Head of caudate nucleus (tissue), 42 donors: ENCODE results near the gene GMPS.
A peak's percentile ranks its signal among the peaks of the same experiment; 100 is the strongest.
"Not testable (repeated sequence)": the region's sequence is repeated elsewhere in the genome, so short reads cannot be mapped to it uniquely, and the experiment has no call there.

Source experiments
- DNase-seq, 42 donors: peaks; one replicate each; pipeline versions ENCODE4 v3.0.0 to v3.0.0-alpha.2; 2020 to 2021; ENCODE audit warnings: mixed read lengths in 7 of 42
- intact Hi-C: fragments of 100-400 bp; cut with DNase I; formaldehyde crosslinking; loops from one replicate; pipeline ENCODE4 v1.15.0; 2022

Gene GMPS

DNA sequence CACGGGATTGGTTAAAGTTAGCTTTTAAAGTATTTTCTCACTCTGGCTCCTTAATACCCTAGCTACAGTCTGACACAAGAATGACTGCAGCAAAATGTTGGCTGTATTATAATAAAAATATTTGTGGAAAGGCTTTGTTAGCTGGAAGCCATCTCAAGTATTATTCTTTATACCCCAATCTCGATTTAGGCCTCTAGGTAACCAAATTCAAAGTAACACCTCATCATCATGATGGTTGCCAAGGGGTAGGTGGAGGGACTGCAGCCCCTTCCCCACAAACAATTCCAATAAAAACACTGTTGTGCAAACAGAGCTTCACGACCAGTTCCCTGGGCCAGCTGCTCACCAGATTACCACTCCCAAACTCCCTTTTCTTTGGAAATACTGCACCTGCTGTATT lies 759 bp upstream of the GMPS start:
- no peak for DNase-seq
- intact Hi-C loops, result loop anchor here (2.0 to 10.0 kb wide), 3 partner anchors 15 to 1545 kb away; partner anchors contain the start of genes DHX36 and SLC33A1

DNA sequence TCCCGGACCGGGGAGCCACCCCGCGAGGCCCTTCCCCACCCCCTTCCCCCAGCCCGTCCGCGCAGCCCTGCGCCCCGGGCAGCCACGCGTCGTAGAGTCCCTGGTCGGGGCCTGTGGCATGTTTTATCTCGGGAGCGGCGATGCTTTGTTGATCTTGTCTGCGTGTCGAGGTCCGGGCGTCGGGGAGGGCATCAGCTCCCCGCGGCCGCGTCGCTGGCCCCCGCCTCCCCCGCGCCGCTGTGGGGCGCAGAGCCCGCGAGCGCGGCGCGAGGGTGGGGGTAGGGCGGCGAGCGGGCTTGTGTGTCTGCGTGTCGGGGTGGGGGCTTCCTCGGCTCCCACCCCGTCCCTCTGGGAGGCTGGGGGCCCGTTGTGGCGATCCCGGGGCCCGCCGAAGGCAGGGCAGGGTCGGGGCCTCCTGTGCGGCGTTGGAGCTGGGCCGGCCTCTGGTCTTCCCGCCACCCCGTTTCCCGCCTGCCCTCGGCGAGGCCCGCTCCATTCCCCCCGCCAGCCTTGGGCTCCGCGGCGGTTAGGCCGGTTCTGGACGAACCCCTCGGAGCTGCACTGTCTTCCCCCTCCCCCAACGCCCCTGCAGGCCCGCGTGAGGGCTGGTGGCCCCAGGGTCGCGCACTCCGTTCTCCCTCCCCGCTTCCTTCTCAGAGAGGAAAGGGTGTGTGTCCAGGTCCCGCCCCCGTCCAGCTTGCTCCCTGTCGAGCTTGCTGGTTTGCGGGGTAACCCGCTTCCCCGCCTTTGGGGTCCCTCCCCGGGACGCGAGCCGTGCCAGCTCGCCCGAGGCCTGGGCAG lies 695 bp downstream of the GMPS start:
- intact Hi-C loops, result loop anchor here (2.0 to 10.0 kb wide), 2 partner anchors 16 to 1546 kb away; partner anchors contain the start of genes DHX36 and SLC33A1

DNA sequence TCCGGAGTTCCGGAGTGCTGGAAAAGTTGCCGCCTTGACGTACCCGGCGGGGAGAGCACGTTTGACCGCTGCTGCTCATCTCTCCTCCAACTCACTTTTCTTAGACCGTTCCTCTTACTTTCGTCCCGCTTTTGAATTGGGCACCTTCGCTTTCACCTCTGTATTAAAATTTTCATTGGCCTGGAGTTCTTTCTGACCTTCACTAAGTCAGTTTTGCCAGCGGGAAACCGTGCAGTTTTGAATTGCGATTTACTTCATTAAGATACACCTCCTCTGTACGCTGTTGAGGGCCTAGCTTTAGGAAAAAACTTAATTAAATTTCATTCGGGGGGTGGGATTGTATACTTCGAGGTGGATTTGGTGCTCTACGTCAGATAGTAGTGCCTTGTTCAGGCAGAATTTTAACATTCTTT lies 1.3 kb downstream of the GMPS start:
- intact Hi-C loops, result loop anchor here (2.0 to 10.0 kb wide), 2 partner anchors 17 to 1547 kb away; partner anchors contain the start of genes DHX36 and SLC33A1
- no peak for DNase-seq

More for the DNA sequence above, 695 bp downstream of the GMPS start:
- DNase-seq, result peak in 40 of 42 donors; percentile 24 to 75 (median 50)

DNA sequence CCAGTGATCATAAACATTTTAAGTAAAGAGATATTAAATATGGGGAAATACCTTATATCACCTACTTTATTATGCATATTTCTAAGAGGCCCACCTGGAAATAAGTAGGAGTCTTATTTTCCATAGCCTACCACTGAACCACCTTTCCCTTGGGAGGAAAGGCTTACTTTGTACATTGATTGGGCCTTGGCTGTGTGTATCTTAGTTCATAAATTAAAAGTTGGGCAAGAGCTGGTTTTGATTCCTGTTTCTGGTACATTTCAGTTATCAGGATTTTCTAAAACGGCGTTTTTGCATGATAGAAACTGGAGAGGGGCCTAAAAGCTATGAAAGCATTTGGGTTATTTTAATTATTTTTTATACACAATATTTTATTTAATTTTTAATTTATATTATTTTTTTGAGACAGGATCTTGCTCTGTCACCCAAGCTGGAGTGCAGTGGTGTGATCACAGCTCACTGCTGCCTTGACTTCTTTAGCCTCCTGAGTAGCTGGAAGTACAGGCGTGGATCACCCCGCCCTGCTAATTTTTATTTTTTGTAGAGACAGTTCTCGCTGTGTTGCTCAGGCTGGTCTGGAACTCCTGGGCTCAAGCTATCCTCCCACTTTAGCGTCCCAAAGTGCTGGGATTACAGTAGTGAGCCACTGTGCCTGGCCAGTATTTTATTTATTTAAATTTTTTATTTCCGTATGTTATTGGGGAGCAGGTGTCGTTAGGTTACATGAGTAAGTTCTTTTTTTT lies 2.6 kb downstream of the GMPS start:
- no peak for DNase-seq
- intact Hi-C loops, result loop anchor here (10.0 kb wide), 1 partner anchor 1548 kb away; the partner anchor contains the start of gene DHX36

DNA sequence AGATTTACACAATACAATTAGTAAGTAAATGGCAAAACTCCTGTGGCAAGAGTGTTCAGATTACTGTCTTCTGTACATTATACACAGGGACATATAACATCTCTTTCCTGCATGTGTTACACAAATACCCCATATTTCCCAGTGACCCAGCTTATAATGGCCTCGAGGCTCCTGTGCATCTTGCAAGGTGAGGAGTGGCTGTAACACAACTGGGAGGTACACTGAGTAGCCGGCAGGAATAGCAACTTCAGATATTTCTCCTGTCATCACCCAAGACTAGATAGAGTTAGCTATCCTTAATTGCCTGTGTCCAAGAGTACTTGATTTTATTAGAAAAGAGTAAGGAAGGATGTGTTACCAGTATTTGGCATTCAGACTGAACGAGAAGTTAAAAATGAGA lies 5.6 kb downstream of the GMPS start:
- intact Hi-C loops, result loop anchor here (10.0 kb wide), 1 partner anchor 1551 kb away; the partner anchor contains the start of gene DHX36
- DNase-seq, result no peak

DNA sequence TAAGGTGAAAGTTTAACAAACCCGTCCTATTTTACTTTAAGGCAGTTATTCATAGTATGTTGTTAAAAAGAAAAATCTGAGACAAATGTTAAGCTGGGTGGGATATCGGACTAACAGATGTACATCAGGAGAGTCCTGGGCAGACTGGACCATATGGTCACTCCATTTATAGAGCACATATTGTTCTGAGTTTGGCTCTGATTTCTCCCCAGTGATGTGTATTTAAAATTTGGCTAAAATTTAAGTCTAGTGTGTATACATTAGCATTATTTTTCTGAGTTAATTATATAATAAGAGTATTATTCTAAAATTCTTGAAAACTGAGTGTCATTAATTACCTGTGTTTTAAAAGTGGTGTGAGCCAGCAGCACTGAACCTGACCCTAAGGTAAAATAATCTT lies 6.1 kb downstream of the GMPS start:
- intact Hi-C loops, result loop anchor here (10.0 kb wide), 1 partner anchor 1552 kb away; the partner anchor contains the start of gene DHX36
- DNase-seq, result no peak

DNA sequence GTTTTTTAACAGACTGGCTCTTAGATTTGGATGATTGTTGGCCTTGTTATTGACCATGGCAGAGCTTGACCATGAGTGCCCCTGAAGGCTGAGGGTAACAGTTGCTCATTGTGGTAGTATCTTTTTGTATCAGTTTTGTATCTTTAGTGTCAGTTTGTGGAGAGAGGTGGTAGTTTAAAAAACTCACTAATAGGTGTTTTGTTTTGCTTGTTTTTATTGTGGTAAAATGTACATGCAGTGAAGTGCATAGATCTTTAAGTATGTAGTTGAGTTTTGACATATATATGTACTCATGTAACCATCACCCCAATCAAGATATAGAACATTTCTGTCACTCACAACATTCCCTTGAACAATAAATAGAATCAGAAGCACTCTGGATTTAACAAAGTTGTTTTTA lies 9.8 kb downstream of the GMPS start:
- intact Hi-C loops, result no loop called here
- DNase-seq, result no peak

DNA sequence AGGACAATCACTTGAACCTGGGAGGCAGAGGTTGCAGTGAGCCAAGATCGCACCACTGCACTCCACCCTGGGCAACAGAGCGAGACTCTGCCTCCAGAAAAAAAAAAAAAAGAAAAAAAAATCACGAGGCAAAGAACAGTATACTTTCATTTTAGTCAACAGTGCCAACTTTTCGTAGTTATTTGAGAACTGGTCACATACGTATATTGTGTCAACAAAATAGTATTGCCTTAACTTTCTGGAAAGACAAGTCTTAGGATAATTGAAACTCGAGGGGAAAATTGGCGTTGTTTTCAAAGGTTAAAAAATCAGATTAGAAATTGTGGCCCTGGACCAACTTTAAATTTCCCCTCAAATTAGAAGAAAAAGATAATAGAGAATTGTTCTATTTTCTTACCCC lies 13.8 kb downstream of the GMPS start:
- intact Hi-C loops, result no loop called here
- DNase-seq, result no peak

DNA sequence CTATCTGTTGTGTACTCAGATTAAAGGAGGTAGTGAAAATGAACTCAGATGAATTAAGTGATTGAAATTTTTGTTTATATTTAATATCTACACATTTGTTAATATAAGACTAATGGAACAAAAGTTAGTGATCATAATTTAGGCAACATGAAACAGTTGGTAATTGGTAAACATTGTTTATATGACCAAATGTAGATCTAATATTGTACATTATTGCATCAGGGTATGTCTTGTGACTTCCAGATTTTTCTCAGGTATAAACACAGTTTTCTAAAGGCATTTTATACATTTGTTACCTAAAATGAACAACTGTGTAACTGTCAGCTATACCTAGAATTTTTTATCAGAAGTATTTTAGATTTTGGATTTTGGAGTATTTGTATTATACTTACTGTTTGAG lies 14.8 kb downstream of the GMPS start:
- intact Hi-C loops, result no loop called here

DNA sequence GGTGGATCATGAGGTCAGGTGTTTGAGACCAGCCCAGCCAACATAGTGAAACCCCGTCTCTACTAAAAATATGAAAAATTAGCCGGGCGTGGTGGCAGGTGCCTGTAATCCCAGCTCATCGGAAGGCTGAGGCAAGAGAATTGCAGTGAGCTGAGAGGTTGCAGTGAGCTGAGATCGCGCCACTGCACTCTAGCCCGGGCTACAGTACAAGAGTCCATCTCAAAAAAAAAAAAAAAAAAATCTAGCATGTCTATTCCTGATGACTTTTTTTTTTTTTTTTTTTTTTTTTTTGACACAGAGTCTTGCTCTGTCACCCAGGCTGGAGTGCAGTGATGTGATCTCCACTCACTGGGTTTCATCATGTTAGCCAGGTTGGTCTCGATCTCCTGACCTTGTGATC lies 15.9 kb downstream of the GMPS start:
- intact Hi-C loops, DNase-seq: not testable (repeated sequence)

More for the DNA sequence above, 14.8 kb downstream of the GMPS start:
- DNase-seq, result no peak

DNA sequence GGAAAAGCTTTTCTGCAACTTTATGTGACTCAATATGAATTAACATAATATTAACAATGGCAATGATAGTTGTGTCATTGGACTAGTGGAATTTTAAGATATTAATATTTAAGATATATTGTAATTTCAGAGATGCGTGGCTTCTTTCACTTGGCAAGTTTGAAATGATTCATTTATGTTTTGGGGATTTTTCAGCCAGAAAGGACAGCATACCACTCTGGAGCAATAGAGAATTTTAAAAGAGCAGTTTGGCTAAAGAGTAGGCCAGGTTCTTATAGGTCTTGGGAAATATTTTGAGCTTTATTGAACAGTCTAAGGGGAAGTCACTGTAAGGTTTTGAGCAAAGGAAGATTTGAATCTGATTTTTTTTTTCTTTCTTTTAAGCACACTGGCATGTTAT lies 16.5 kb downstream of the GMPS start:
- intact Hi-C loops, result no loop called here
- DNase-seq, result no peak

DNA sequence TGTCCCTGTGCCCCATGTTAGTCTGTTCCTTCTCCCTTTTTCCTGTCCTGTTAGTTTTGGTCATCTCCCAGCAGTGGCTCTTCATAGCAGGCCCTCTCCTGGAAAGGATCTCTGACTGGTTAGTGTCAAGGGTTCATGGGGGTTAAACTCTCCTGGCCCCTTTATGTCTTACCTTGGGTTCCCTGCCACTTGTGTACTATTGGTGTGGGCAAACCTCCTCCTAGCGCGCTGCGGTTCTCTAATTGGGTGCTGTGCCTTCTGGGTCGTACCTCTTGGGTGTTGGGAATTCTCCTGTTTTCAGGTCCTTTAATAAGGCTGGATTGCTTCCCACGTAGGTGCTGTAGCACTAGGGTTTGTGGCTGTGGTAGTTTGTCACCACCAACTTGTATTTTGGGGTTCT lies 18.8 kb downstream of the GMPS start:
- no peak for DNase-seq
- intact Hi-C loops, result no loop called here

DNA sequence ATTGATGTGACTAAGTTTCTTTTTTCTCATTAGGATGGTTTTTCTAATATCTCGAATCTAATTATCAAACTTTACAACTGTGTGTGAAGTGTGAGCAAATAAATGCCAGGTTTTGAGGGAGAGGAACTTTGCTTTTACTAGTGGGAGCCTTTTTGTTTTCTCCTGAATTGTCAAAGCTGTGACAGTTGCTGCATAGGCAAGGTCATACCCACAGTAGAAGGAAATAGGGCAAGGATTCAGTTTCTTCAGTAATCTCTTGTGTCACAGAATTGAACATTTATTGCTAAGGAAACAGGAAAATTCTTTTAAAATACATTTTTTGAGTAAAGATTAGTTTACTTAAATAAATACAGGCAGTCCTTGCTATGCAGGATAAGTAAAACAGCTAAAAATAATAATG lies 19.5 kb downstream of the GMPS start:
- DNase-seq, result no peak
- intact Hi-C loops, result no loop called here

DNA sequence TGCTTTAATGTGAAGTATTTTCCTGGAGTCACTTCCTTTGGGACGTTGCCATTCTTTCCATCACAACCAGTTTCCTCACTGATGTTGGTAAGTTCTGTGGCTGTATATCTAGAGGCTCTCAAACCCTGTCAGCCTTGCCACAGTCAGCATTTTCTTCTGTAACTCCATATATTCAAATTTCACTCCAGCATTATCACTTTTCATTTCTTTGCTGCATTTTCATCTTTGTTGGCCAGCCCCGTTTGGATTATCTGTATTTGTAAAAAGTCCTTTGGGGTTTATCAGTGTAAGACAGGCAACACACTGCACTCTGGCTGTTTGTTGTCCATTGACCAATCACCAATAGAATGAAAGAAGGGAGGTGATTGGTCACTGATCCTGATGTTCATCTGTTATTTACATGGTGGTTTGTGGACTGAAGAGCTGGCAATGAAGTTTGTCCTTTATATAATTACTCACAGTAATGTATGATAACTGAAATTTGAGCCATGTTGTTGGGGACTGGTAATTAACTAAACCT lies 20.3 kb downstream of the GMPS start:
- intact Hi-C loops, result no loop called here
- no peak for DNase-seq

DNA sequence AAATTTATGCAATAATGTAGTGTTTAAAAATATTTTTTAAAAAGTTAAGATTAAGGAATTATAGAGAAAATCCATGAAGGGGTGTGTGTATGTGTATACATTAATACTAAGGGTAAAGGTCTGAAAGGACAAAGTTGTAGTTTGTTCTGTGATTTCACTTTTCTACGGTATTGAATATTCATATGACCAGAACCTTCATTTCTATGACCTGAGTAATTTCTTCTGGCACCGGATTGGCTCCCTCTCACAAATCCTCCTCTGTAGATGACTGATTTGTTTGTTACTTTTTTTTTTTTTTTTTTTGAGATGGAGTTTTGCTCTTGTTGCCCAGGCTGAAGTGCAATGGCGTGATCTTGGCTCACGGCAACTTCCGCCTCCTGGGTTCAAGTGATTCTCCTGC lies 20.9 kb downstream of the GMPS start:
- intact Hi-C loops, result no loop called here
- DNase-seq, result no peak

DNA sequence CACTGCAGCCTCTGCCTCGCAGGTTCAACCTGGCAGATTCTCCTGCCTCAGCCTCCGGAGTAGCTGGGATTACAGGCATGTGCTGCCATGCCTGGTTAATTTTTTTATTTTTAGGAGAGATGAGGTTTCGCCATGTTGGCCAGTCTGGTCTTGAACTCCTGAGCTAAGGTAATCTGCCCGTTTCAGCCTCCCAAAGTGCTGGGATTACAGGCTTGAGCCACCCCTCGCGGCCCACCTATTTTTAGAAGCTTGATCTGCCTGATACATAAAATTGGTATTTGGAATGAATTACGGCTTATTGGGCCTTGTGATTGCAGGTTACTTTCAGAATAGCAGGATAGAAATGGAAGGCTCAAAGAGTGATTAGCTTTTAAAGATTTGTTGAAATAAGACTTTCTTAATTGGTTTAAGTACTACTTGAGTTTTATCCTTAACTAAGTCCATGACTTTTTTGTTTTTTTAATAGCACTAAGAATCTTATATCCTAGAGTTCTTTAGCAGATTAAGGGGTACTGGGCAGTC lies 25.0 kb downstream of the GMPS start:
- DNase-seq, result no peak
- intact Hi-C loops, result no loop called here

DNA sequence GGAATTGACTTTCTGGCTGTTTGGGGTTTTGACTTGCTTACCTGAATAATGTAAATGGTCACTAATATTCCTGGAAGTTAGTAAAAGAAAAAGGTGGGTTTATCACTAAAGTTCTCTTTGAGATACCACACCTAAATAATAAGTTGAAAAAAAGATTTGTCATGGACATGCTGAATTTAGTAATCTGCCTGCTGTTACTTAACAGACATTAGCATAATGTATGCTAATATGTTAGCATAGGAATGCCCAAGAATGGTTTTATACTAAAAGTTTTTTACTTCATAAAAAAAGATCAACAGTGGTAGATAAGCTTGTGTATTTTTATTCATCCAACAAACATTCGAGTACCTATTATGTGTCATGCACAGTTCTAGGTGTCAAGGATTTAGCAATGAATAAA lies 36.5 kb downstream of the GMPS start:
- DNase-seq, result no peak
- intact Hi-C loops, result no loop called here

DNA sequence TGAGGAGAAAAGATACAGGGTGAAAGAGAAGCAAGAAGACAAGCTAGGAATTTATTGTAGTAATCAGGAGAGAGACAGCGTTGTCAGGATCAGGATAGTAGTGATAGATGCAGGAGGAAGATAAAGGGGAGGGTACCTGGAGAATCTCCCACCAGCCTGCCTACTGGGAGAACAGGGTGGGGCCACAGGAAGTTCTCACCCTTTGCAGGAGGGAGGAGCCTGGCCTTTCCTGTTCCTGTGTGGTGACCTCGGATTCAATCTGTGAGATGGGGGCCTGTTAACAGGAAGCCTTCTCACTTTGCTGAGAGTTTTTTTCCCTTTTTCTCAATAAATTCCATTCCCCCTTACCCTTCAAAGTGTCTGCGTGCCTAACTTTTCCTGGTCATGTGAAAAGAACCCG lies 37.6 kb downstream of the GMPS start:
- intact Hi-C loops, result no loop called here
- DNase-seq, result no peak

DNA sequence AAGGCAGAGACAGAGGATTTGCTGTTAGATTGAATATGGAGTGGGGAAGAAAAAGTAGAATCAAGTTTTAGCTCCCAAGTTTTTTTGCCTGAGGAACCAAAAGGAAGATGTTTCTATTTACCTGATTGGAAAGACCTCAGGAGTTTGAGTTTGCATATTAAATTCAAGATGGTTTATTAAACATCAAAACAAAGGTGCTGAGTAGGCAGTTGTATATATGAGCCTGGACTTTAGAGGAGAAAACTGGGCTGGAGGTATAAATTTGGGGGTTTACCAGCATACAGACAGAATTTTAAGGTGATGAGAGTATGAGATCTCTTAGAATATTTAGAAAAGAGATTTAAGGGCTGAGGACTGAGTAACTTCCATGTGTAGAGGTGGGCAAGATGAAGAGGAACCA lies 38.2 kb downstream of the GMPS start:
- no peak for DNase-seq
- intact Hi-C loops, result no loop called here

DNA sequence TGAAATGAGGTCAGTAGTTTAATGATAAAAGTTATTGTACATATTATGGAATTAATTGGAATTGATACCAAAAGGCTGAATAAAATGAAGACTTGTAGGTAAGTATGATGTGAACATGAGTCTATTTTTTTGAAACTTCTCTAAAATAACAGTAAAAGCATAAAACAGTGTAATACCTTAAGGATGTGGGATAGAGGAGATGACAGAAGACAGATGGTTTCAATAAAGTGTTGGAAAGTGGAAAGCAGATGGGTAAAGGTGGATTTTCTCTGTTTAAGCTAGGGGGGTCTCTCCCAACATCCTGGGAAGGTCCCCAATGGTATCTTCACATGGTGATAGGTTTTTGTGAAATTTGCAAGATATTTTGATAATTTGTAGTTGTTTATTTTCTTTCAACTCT lies 41.6 kb downstream of the GMPS start:
- intact Hi-C loops, result no loop called here

More for the DNA sequence above, 41.6 kb downstream of the GMPS start:
- DNase-seq, result no peak
